NCI-H748 (cell line): ENCODE results near the gene CNRIP1.

Experiments used
- DNase-seq: peaks from one replicate; lab custom pipeline; 2025; ENCODE audit not compliant: unreplicated experiment; lab: John Stamatoyannopoulos, UW

Gene CNRIP1

GRCh38 chr2:68293024-68293423 is 26.7 kb downstream of the CNRIP1 start:
- DNase-seq: no peak

- DNase-seq: peak; percentile 14
Observed at GRCh38 chr2:68292108-68292710, 27.5 kb downstream of the CNRIP1 start.

DNA sequence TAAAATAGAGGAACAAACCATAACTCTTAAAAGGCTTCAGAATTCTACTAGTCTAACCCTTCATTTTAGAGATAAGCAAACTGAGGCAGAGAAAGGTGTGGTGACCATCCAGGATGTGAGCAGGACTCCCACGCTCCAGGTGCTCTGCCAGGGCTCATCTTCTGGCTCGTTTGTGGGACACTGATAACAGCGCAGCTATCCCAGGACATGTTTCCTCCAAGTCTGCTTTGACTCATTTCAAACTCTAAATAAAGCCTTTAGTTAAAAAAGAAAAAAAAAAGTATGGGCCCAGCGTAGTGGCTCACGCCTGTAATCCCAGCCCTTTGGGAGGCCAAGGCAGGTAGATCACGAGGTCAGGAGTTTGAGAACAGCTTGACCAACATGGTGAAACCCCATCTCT is 28.4 kb downstream of the CNRIP1 start:
- no peak for DNase-seq

DNA sequence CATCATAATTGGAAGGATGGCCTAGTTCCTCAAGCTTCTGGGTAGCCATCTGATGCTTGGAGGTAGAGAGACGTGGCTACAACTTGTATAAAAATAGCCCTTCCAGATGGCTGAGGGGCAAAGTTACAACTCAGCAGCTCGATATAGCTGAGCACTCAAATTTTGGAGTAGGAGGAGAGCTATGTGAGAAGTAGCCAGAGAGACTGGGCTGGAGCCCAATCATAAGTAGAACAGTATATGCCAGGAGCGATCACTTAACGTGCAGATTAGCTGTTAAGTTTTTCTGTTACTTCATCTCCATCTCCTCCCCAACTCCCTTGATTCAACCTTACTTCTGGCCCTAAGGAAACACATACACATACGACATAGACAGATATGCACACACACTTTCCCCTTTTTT is 28.8 kb downstream of the CNRIP1 start:
- no peak for DNase-seq

GRCh38 chr2:68287580-68288441 is 31.9 kb downstream of the CNRIP1 start:
- no peak for DNase-seq

DNA sequence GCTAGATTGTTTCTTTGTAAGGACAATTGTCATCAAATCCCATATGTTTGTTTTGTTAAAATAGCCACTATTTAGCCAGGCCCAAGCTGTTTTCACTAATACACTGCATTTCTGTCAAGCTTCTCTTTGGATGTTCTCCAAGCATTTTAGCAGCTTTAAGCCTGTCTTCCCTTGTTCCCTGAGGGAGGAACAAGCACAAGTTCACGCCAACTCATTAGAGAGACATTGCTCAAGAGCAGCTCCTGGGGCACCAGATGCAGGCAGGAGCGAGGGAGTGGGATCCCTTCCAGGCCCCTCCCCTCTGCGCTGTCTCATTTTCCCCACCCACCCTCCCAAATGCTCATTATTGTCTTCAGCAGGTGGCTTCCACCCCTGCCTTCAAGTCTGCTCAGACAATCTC is 34.9 kb downstream of the CNRIP1 start:
- DNase-seq: no peak

DNA sequence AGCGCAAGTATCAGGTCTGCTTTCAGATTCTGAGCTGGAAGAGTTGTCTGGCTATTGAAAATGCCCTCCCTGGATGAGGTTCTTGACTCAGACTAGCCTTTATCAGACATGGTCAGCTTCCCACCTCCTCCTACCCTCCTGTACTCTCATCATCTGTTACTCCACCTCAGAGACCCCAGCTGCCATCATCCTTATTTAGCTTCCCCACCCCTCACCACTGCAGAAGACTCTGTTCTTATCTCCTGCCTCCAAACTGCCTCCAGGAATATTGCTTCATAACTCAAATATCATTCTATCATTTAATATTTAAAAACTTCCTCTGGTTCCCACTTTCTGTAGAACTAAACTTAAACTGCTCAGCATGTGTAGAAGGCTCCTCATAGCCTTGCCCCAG is 36.3 kb downstream of the CNRIP1 start:
- DNase-seq: no peak

- peak; percentile 55 for DNase-seq
Observed at GRCh38 chr2:68282811-68283418, 36.8 kb downstream of the CNRIP1 start.

DNA sequence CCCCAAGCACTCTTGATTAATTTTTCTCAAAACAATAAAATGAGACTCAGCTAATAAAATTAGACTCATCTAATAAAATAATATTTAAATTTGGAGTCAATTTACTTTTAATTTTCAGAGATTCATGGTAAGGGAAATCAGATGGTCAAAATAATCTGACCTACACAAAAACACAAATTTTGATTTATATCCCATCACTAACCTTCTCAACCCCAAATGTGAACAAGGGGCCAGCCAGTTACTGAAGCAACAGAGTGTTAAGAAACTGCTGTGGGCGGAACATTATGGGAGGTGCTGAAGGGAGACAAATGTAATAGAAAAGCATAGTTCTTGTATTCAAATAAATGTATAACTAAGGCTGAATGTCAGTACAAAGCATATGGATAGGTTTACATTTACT is 39.0 kb downstream of the CNRIP1 start:
- no peak for DNase-seq

GRCh38 chr2:68280348-68280747 is 39.4 kb downstream of the CNRIP1 start:
- DNase-seq: no peak

DNA sequence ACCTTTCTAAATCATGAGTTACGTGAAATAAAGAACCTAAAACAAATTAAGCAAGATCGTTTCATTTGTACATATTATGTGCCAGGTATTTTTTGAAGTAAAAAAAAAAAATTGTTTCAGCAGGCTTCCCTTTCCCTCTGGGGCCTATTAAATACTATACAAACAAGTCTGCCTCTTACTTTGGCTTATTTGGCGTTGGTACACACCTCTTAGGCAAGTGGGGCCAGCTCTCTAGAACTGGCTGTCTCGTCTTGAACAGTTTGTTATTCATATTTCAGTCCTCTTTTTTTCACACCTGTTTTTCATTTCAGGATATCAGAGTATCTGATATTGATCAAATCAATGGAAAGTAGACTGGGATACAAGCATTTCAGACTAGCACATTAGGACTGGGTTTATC is 40.1 kb downstream of the CNRIP1 start:
- DNase-seq: peak; percentile 3

DNA sequence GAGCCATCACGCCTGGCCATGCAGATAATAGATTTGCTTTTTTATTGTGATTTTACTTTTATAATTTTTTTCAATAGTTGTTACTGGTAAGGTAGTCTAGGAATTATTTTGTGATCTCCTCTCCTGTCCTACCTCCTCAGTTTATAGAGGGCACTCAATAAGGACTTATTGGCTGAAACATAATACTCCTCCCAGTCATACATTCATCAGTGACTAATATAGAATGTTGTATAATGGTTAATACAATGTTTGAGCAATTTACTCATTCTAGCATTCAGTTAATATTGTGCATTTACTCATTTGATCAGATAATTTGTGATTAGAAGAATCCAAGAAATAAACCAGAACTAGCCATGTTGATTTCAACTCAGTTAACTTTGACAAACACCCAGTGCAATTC is 41.6 kb downstream of the CNRIP1 start:
- DNase-seq: no peak

DNA sequence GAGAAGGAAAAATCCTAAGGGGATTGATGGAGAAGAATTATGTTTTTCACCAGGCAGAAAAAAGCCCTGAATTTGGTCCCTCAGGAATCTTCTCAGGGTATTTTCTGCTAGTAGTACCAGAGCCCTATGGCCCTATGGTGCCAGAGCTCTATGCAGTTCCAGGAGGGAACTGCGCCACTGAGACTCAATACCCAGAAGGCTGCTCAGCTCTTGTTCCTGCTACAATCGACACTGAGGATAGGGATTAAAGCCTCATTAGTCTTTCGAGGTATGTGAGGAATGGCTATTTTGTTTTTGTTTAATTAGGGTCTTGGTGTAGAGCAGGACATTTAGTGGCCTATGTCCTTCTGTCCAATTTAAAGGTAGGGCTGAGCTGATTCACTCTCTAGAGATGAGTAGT is 45.7 kb downstream of the CNRIP1 start:
- no peak for DNase-seq

- DNase-seq: no peak
Observed at GRCh38 chr2:68272246-68272994, 47.3 kb downstream of the CNRIP1 start.

GRCh38 chr2:68266655-68267054 is 53.1 kb downstream of the CNRIP1 start:
- no peak for DNase-seq

GRCh38 chr2:68263632-68264031 is 56.1 kb downstream of the CNRIP1 start:
- DNase-seq: peak; percentile 80

GRCh38 chr2:68258851-68259250 is 60.9 kb downstream of the CNRIP1 start:
- DNase-seq: no peak

GRCh38 chr2:68256093-68256450 is 63.7 kb downstream of the CNRIP1 start:
- no peak for DNase-seq

DNA sequence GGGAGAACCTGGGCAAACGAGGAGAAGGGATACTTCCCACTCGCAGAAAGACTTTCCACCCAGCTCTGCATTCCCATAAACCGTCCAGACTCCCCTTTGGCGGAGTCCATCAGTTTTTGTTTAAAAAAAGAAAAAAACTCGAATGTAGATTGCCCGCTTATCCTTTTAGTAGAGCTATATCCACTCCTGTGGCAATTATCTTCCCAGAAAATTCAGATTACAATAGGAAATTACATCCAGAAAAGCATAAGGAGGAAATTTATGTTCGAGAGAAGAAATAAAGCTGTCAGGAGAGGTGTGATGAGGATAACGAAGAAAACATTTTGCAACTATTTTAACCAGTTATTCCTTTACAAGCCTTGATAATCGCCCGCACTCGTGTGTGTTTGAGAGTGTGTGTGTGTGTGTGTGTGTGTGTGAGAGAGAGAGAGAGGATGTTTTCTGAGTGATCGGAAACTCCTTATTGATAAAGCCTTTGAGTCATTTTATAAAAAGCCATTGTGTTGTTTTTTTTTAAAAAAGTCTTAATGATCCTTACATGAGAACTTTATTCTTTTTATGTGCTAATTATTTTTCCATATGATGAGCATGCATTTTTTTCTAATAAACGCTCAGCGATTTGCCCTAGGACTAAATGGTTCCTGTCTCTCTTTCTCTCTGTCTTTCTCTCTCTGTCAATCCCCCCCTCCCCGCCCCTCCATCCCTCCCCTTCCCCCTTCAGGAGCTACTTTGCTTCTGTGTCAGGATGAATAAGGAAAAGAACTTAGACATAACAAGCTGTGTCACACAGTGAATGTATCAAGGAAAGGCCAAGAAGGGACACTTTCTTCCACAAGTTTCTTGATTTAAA is 66.3 kb downstream of the CNRIP1 start:
- peak; percentile 14 for DNase-seq

DNA sequence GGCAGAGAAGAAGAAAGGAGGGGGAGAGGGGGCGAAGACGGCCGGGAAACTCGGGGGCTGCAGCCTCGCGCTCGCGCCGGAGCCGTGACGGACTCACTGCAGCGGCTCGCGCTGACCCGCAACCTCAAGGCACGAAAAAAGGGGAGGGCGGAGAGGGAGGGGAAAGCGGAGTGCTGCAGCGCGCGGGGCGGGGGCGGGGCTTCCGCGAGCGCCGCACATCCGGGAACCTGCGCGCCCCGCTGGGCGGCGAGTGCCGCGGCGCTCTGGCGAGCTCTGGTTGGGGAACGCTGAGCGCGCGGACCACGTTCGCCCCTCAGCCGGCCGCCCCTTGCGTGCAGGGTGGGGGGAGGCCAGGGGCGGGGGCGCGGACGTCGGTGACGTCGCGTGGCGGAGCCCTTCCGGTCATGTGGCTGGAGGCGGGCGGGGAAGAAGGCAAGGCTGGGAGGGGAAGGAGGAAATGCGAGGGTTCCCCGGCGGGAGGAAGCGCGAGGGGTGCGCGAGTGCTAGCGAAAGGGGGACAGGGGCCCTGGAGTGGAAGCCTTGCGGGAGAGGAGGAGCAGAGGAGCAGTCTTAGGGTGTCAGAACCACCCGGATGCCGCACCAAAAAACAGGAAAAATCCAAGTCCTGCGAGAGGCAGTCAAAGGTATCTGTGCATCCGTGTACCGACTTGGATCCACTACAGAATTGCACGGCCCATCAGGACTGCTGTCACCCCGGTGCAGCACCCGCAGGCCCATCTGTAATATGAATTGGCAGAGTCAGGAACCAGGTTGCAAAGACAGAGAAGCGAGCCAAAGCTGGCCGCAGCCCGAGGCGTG is 67.1 kb downstream of the CNRIP1 start, which contains the start of gene PPP3R1:
Gene PPP3R1, minus strand, starts transcription at position 133 of the 819 bp plus-strand sequence. CDS start 405 bp downstream, outside the sequence.
- peak; percentile 94 for DNase-seq
